GM23248 (cell line): Measurements from ENCODE around the gene UGGT1. TPM values are rescaled to one million over a fixed set of nuclear protein-coding genes. Genes with fewer than 3 reads are reported as not detected.

Experiments
- DNase-seq: peaks from one replicate; pipeline ENCODE4 v3.0.0-alpha.2; 2015
- H2AFZ ChIP-seq: fragments of 200-600 bp; sonication (generic); 2 replicates; pipeline ENCODE4 v1.6.1; 2016; ENCODE audit warnings: antibody characterized with exemption
- H3F3A ChIP-seq: fragments of 200-600 bp; sonication (generic); 2 replicates; pipeline ENCODE4 v1.6.1; 2016; ENCODE audit warnings: mild to moderate bottlenecking, antibody characterized with exemption, mixed run types; ENCODE audit not compliant: insufficient read depth
- H3K27ac ChIP-seq: fragments of 200-600 bp; sonication (generic); 2 replicates; pipeline ENCODE4 v1.5.1; 2016; ENCODE audit warnings: mild to moderate bottlenecking
- H3K27me3 ChIP-seq: fragments of 200-600 bp; sonication (generic); replicated peaks from 2 replicates; pipeline ENCODE4 v1.6.1; 2016; ENCODE audit warnings: mild to moderate bottlenecking; ENCODE audit not compliant: insufficient read depth
- H3K36me3 ChIP-seq: fragments of 200-600 bp; sonication (generic); 2 replicates; pipeline ENCODE4 v1.6.1; 2016; ENCODE audit warnings: low read depth, mild to moderate bottlenecking
- H3K4me1 ChIP-seq: fragments of 200-600 bp; sonication (generic); 2 replicates; pipeline ENCODE4 v1.6.1; 2016; ENCODE audit warnings: mild to moderate bottlenecking; ENCODE audit not compliant: insufficient read depth
- H3K4me2 ChIP-seq: fragments of 200-600 bp; sonication (generic); one replicate; pipeline ENCODE4 v1.6.1; 2016; ENCODE audit warnings: mild to moderate bottlenecking; ENCODE audit not compliant: unreplicated experiment
- H3K4me3 ChIP-seq: fragments of 200-600 bp; sonication (generic); 2 replicates; pipeline ENCODE4 v1.5.1; 2016; ENCODE audit warnings: mild to moderate bottlenecking
- H3K79me2 ChIP-seq: fragments of 200-600 bp; sonication (generic); 2 replicates; pipeline ENCODE4 v1.6.1; 2016; ENCODE audit warnings: mild to moderate bottlenecking; ENCODE audit not compliant: insufficient read depth
- H3K9ac ChIP-seq: fragments of 200-600 bp; sonication (generic); 2 replicates; pipeline ENCODE4 v1.6.1; 2016; ENCODE audit warnings: mild to moderate bottlenecking
- H3K9me2 ChIP-seq: fragments of 200-600 bp; sonication (generic); 2 replicates; pipeline ENCODE4 v1.6.1; 2016; ENCODE audit warnings: mixed run types, mild to moderate bottlenecking, moderate library complexity; ENCODE audit not compliant: insufficient read depth
- H3K9me3 ChIP-seq: fragments of 200-600 bp; sonication (generic); one replicate; pipeline ENCODE4 v1.6.1; 2017; ENCODE audit warnings: low read depth
- H4K20me1 ChIP-seq: fragments of 200-600 bp; sonication (generic); 2 replicates; pipeline ENCODE4 v1.6.0; 2016; ENCODE audit not compliant: insufficient read depth
- EZH2 ChIP-seq: fragments of 200-600 bp; sonication (generic); IDR thresholded peaks from 2 replicates; pipeline ENCODE4 v1.6.1; 2018; ENCODE audit warnings: antibody characterized with exemption, mild to moderate bottlenecking; ENCODE audit not compliant: insufficient read depth, poor library complexity, severe bottlenecking
- EZH2phosphoT487 ChIP-seq: fragments of 200-600 bp; sonication (generic); IDR thresholded peaks from 2 replicates; pipeline ENCODE4 v1.6.1; 2018; ENCODE audit warnings: antibody characterized with exemption, moderate library complexity, mild to moderate bottlenecking, low read depth; ENCODE audit not compliant: insufficient read depth
- WGBS, 2 experiments: methylation state at CpG; one replicate each; pipeline ENCODE4 v1.1.6; 2015 to 2017; ENCODE audit warnings: low lambda C conversion rate in 2 of 2, low coverage in 1 of 2; ENCODE audit errors: missing lambda C conversion rate in 2 of 2; 5-methylcytosine and 5-hydroxymethylcytosine counted together
- in situ Hi-C: fragments of 300-500 bp; cut with MboI; formaldehyde crosslinking; loops from 2 replicates; pipeline ENCODE4 v1.15.0; 2020
- polyA plus RNA-seq: library from polyadenylated mRNA; unstranded; fragments of >200 nt; fragmentation: Nextera tagmentation; extraction: Ambion mirVana; gene quantifications from 2 replicates; pipeline ENCODE4 v1.2.1, GENCODE V29; 2016
- total RNA-seq: library from RNA; depleted of rRNA; stranded (reverse); fragments of >200 nt; shearing (Covaris generic); gene quantifications from 2 replicates; pipeline ENCODE4 v1.2.3, GENCODE V29; 2014

Gene UGGT1
- total and polyA plus RNA-seq, 2 experiments from 2014 or later, result 16.9 to 53.6 TPM

- Histone ChIP-seq H3K36me3 (peaks cover 65% of the 10 kb centered on the region), H3K4me1 (no peaks in the 10 kb centered on the region), H3F3A (no peaks in the 10 kb centered on the region), H3K4me2 (no peak overlapping the region), H2AFZ (no peak overlapping the region), H4K20me1 (0 out of 2 replicates have a peak, but pooled peaks cover 4% of the 10 kb centered on the region), H3K4me3 (no peak overlapping the region), H3K79me2 (no peaks in the 10 kb centered on the region), H3K9me3 (no peaks in the 10 kb centered on the region), H3K9ac (no peak overlapping the region), H3K27ac (no peak overlapping the region), H3K9me2 (no peaks in the 10 kb centered on the region), H3K27me3 (no peaks in the 10 kb centered on the region)
- no peak for DNase-seq
- 36 to 49% methylated on average over 3 of the region's 3 CpGs for WGBS, 2 experiments
- TF ChIP-seq EZH2phosphoT487, result no peak
- TF ChIP-seq EZH2, result no peak
- in situ Hi-C loops, result no loop called here
Observed at GRCh38 chr2:128156812-128157211, 65.8 kb downstream of the UGGT1 start.

GRCh38 chr2:128157644-128158043, 66.6 kb downstream of the UGGT1 start:
- H3K36me3 ChIP-seq, result peaks cover 61% of the 10 kb centered on the region
- H3K4me2 ChIP-seq, result no peak overlapping the region
- H3K9me2 ChIP-seq, result no peaks in the 10 kb centered on the region
- 0 out of 2 replicates have a peak, but pooled peaks cover 4% of the 10 kb centered on the region for H4K20me1 ChIP-seq
- H2AFZ ChIP-seq, result no peak overlapping the region
- no peak overlapping the region for H3K4me3 ChIP-seq
- H3K9me3 ChIP-seq, result no peaks in the 10 kb centered on the region
- WGBS, 2 experiments, result 100% methylated on average over 3 of the region's 3 CpGs
- H3K4me1 ChIP-seq, result no peaks in the 10 kb centered on the region
- in situ Hi-C loops, result no loop called here
- H3F3A ChIP-seq, result no peaks in the 10 kb centered on the region
- no peak for TF ChIP-seq EZH2phosphoT487
- TF ChIP-seq EZH2, result no peak
- H3K27ac ChIP-seq, result no peak overlapping the region
- no peak for DNase-seq
- no peak overlapping the region for H3K9ac ChIP-seq
- H3K79me2 ChIP-seq, result no peaks in the 10 kb centered on the region
- H3K27me3 ChIP-seq, result no peaks in the 10 kb centered on the region

GRCh38 chr2:128158176-128158575, 67.2 kb downstream of the UGGT1 start:
- no peak overlapping the region for H3K4me2 ChIP-seq
- H3K9me2 ChIP-seq, result no peaks in the 10 kb centered on the region
- no peak overlapping the region for H2AFZ ChIP-seq
- H3K36me3 ChIP-seq, result peaks cover 56% of the 10 kb centered on the region
- in situ Hi-C loops, result no loop called here
- no peaks in the 10 kb centered on the region for H3K4me1 ChIP-seq
- H3K9me3 ChIP-seq, result no peaks in the 10 kb centered on the region
- H3K4me3 ChIP-seq, result no peak overlapping the region
- no peaks in the 10 kb centered on the region for H3F3A ChIP-seq
- no peaks in the 10 kb centered on the region for H3K79me2 ChIP-seq
- H3K9ac ChIP-seq, result no peak overlapping the region
- 94 to 95% methylated on average over 1 of the region's 1 CpG for WGBS, 2 experiments
- no peaks in the 10 kb centered on the region for H3K27me3 ChIP-seq
- TF ChIP-seq EZH2, result no peak
- TF ChIP-seq EZH2phosphoT487, result no peak
- no peak overlapping the region for H3K27ac ChIP-seq
- no peak for DNase-seq
- H4K20me1 ChIP-seq, result 0 out of 2 replicates have a peak, but pooled peaks cover 4% of the 10 kb centered on the region

DNA sequence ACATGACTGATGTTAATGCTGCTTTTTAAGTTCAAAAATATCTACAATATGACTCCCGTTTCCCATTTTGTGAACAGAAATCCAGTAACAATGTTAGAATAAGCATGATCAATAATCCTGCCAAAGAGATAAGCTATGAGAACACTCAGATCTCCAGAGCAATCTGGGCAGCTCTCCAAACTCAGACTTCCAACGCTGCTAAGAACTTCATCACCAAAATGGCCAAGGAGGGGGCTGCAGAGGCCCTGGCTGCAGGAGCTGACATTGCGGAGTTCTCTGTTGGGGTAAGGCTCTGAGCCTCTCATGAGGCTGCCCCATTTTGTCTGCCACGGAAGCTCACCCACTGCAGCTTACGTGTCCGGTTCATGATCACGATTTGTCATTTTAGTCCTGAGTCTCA, 68.4 kb downstream of the UGGT1 start:
- no peaks in the 10 kb centered on the region for H3K9me3 ChIP-seq
- H2AFZ ChIP-seq, result no peak overlapping the region
- H3K79me2 ChIP-seq, result no peaks in the 10 kb centered on the region
- H3K27me3 ChIP-seq, result no peaks in the 10 kb centered on the region
- no peaks in the 10 kb centered on the region for H4K20me1 ChIP-seq
- no peak for DNase-seq
- H3K9me2 ChIP-seq, result no peaks in the 10 kb centered on the region
- TF ChIP-seq EZH2 (no peak), EZH2phosphoT487 (no peak)
- no peaks in the 10 kb centered on the region for H3K4me1 ChIP-seq
- in situ Hi-C loops, result no loop called here
- no peak overlapping the region for H3K4me2 ChIP-seq
- peaks cover 47% of the 10 kb centered on the region for H3K36me3 ChIP-seq
- no peak overlapping the region for H3K9ac ChIP-seq
- WGBS, 2 experiments, result 95 to 98% methylated on average over 7 of the region's 7 CpGs
- no peak overlapping the region for H3K4me3 ChIP-seq
- H3F3A ChIP-seq, result no peaks in the 10 kb centered on the region
- H3K27ac ChIP-seq, result no peak overlapping the region

DNA sequence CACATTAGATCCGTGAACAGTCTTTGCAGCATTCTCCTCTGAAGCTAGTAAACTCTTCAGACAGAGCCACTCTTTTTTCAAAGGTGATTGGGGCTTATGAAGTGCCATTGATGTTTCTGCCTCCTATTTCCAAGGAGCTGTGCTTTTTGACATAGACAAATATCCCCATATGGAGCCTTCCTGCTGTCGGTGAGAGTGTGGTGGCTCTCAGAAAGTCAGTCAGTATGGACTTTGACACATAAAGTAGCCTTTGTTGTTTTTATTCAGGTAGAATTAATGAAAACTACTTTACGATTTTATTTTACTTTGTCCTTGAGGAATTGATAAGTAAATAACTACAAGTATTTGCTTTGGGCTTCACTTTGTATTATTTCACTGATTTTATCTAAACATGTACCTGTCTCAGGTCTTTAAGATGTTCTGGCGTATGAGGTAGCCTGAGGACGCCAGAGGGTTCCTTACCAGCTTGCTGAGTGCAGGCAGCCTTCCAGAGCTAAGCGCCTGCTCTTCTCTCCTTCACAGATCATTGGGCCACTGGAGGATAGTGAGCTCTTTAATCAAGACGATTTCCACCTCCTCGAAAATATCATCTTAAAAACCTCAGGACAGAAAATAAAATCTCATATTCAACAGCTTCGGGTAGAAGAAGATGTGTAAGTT, 69.7 kb downstream of the UGGT1 start:
- WGBS, 2 experiments, result 98 to 99% methylated on average over 9 of the region's 9 CpGs
- Histone ChIP-seq H3K79me2 (no peaks in the 10 kb centered on the region), H4K20me1 (no peaks in the 10 kb centered on the region), H3K27ac (no peak overlapping the region), H3K9me3 (no peaks in the 10 kb centered on the region), H3K27me3 (no peaks in the 10 kb centered on the region), H3K9ac (no peak overlapping the region), H3K9me2 (no peaks in the 10 kb centered on the region), H3K4me1 (no peaks in the 10 kb centered on the region), H3F3A (no peaks in the 10 kb centered on the region), H2AFZ (no peak overlapping the region), H3K4me2 (no peak overlapping the region), H3K4me3 (no peak overlapping the region), H3K36me3 (peaks cover 51% of the 10 kb centered on the region)
- TF ChIP-seq EZH2 (no peak), EZH2phosphoT487 (no peak)
- no peak for DNase-seq
- in situ Hi-C loops, result no loop called here
